ENCODE results near the gene TBCD. TPM values are rescaled to one million over a fixed set of nuclear protein-coding genes. Genes with fewer than 3 reads are reported as not detected.

The TBCD gene
- total RNA-seq, 4 donors from 2014 or later = 49.7 to 119 (median 71.5) TPM

- no peaks in the 10 kb centered on the region for H3K27me3 ChIP-seq
- no peaks in the 10 kb centered on the region for H3K9me3 ChIP-seq
- no peaks in the 10 kb centered on the region for H3K36me3 ChIP-seq
- H3K4me1 ChIP-seq = peaks cover 64% of the 10 kb centered on the region
- no peak for DNase-seq (ENCODE audit: low spot score in 2 of 2)
- 85% methylated on average over 39 of the region's 39 CpGs for WGBS
- no peak for TF ChIP-seq CTCF (IDR thresholded peaks at IDR 0.05)
- no peak for TF ChIP-seq POLR2AphosphoS5 (IDR thresholded peaks at IDR 0.05)
- TF ChIP-seq POLR2A (IDR thresholded peaks at IDR 0.05) = no peak
- TF ChIP-seq EP300 (IDR thresholded peaks at IDR 0.05) = no peak
- H3K4me3 ChIP-seq = no peak overlapping the region
- peak overlapping the region; percentile 38 for H3K27ac ChIP-seq
Measured at GRCh38 chr17:82882715-82883418, 131.0 kb downstream of the TBCD start.

DNA sequence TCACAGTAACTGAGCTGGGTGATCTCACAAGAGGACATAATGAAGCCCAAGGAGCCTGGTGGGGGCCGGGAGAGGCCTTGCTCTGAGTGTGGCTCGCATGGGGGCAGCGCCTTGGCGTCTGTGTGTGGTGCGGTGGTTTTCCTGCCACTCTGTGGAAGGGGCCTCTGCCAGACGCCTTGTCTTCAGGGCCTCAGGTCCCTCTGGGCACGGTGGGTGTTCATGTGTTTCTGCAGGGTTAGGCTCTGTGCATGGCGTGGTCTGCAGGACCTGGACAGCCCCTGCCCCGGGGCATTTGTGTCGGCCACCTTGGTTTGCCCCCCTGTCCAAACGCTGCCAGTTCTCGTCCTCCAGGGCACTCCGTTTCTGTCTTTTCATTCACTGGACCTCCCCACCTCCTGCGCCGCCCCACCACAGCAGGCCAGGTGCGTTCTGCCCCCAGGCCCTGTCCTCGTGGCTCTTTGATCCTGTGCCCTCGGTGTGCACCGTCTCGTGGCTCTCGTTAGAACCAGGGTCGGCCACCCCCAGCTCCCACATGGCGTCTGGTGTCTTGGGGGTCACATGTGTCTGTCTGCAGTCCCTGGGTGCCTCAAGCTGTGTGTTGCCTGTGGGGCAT lies 131.7 kb downstream of the TBCD start:
- WGBS = 84% methylated on average over 21 of the region's 23 CpGs
- Histone ChIP-seq H3K9me3 (no peaks in the 10 kb centered on the region), H3K4me3 (no peak overlapping the region), H3K36me3 (no peaks in the 10 kb centered on the region), H3K27ac (peak overlapping the region; percentile 38), H3K4me1 (peaks cover 61% of the 10 kb centered on the region), H3K27me3 (no peaks in the 10 kb centered on the region)
- no peak for DNase-seq (ENCODE audit: low spot score in 2 of 2)
- no peak for TF ChIP-seq POLR2A (IDR thresholded peaks at IDR 0.05)
- TF ChIP-seq EP300 (IDR thresholded peaks at IDR 0.05) = no peak
- no peak for TF ChIP-seq CTCF (IDR thresholded peaks at IDR 0.05)
- no peak for TF ChIP-seq POLR2AphosphoS5 (IDR thresholded peaks at IDR 0.05)

DNA sequence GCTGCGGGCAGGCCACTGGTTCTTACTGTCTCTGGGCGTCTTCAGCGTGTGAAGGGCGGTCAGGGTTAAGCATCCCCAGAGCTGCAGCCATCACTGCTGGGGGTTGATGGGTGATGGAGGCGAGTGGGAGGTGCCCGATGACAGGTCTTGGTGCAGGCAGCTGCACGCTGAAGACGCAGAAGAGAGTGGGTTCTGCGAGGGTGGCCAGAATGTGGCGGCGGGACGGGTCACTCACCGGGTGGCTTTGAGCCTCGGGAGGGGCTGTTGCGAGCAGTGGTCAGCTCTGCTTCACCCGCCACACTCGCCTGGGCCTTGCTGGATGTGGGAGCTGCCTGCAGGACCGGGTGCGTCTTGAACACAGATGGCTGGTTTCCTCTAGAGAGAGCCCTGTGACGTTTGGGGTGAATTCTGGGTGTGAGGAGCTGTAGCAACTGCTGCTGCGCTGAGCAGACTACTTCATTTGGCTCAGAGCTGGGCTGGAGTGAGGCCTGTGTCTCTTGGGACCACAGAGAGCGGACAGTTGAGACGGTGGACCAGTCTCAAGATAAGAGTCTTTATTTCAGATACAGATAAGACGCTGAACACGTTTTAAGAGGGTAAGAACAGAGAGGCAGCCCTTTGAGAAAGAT lies 132.6 kb downstream of the TBCD start:
- H3K9me3 ChIP-seq = no peaks in the 10 kb centered on the region
- TF ChIP-seq EP300 (IDR thresholded peaks at IDR 0.05) (no peak), CTCF (IDR thresholded peaks at IDR 0.05) (no peak), POLR2A (IDR thresholded peaks at IDR 0.05) (no peak), POLR2AphosphoS5 (IDR thresholded peaks at IDR 0.05) (no peak)
- 84% methylated on average over 24 of the region's 25 CpGs for WGBS
- no peak overlapping the region for H3K4me3 ChIP-seq
- no peak for DNase-seq (ENCODE audit: low spot score in 2 of 2)
- no peaks in the 10 kb centered on the region for H3K27me3 ChIP-seq
- no peaks in the 10 kb centered on the region for H3K36me3 ChIP-seq
- H3K4me1 ChIP-seq = peaks cover 64% of the 10 kb centered on the region
- H3K27ac ChIP-seq = no peak overlapping the region

DNA sequence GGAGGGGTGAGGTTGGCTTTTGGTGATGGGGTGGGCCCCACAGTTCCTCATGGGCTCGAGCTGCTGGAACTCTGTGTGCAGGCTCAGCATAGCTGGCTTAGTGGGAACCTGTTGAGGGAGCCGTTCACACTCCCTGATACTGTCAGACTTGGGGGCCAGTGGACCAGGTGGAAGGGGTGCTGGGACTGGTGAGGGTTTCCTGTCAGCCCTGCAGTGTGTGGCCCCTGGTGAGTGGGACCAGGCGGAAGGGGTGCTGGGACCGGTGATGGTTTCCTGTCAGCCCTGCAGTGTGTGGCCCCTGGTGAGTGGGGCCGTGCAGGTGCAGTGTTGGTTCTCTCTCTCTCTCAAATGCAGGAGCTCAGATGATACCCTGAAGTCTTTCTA lies 133.1 kb downstream of the TBCD start:
- DNase-seq (ENCODE audit: low spot score in 2 of 2) = no peak
- H3K4me3 ChIP-seq = no peak overlapping the region
- TF ChIP-seq CTCF (IDR thresholded peaks at IDR 0.05) = no peak
- no peak for TF ChIP-seq POLR2A (IDR thresholded peaks at IDR 0.05)
- TF ChIP-seq EP300 (IDR thresholded peaks at IDR 0.05) = no peak
- TF ChIP-seq POLR2AphosphoS5 (IDR thresholded peaks at IDR 0.05) = no peak
- H3K27ac ChIP-seq = no peak overlapping the region
- H3K36me3 ChIP-seq = no peaks in the 10 kb centered on the region
- WGBS = 63% methylated on average over 2 of the region's 5 CpGs
- H3K27me3 ChIP-seq = no peaks in the 10 kb centered on the region
- H3K4me1 ChIP-seq = peaks cover 68% of the 10 kb centered on the region
- H3K9me3 ChIP-seq = no peaks in the 10 kb centered on the region
